Sigmoid colon (tissue), 7 donors: Measurements from ENCODE around the gene SAP30BP. TPM values are rescaled to one million over a fixed set of nuclear protein-coding genes. Genes with fewer than 3 reads are reported as not detected.

Source experiments
- DNase-seq: peaks from one replicate; pipeline ENCODE4 v3.0.0-alpha.2; 2019
- H3K27ac ChIP-seq, 4 donors: fragments of 200-600 bp; sonication (generic); one replicate each; pipeline ENCODE4 v1.5.1; 2016 to 2019; ENCODE audit warnings: mild to moderate bottlenecking in 1 of 4
- H3K27me3 ChIP-seq, 3 donors: fragments of 200-600 bp; sonication (generic); one replicate each; pipeline ENCODE4 v1.5.1; 2019; ENCODE audit warnings: mild to moderate bottlenecking in 1 of 3
- H3K36me3 ChIP-seq, 4 donors: fragments of 200-600 bp; sonication (generic); one replicate each; pipeline ENCODE4 v1.5.1; 2016 to 2019
- H3K4me1 ChIP-seq, 4 donors: fragments of 200-600 bp; sonication (generic); one replicate each; pipeline ENCODE4 v1.5.1; 2017 to 2019
- H3K4me3 ChIP-seq, 4 donors: fragments of 200-600 bp; sonication (generic); one replicate each; pipeline ENCODE4 v1.5.1; 2017 to 2019; ENCODE audit warnings: mild to moderate bottlenecking in 2 of 4, moderate library complexity in 1 of 4
- H3K9me3 ChIP-seq, 4 donors: fragments of 200-600 bp in 3 of 4; sonication (generic) in 3 of 4; one replicate each; pipeline versions ENCODE4 v1.5.1 to v1.6.1; 2013 to 2019
- EP300 ChIP-seq, 4 donors: sonication (generic); formaldehyde crosslinking; IDR thresholded peaks; one replicate each; pipeline ENCODE4 v1.6.1; 2017; ENCODE audit warnings: antibody characterized with exemption in 4 of 4
- POLR2A ChIP-seq, 2 donors: fragments of 450-650 bp; IDR thresholded peaks; one replicate each; pipeline ENCODE4 v1.6.1; 2016; ENCODE audit warnings: antibody characterized with exemption in 2 of 2, mild to moderate bottlenecking in 2 of 2, moderate library complexity in 2 of 2
- POLR2AphosphoS5 ChIP-seq, 4 donors: sonication (generic); formaldehyde crosslinking; IDR thresholded peaks; one replicate each; pipeline ENCODE4 v1.6.1; 2017; ENCODE audit warnings: antibody characterized with exemption in 4 of 4
- WGBS, 2 donors: extraction: QIAGEN DNeasy Blood & Tissue Kit; methylation state at CpG; one replicate each; pipeline ENCODE4 v1.1.7; 2013; 5-methylcytosine and 5-hydroxymethylcytosine counted together
- intact Hi-C: fragments of 100-400 bp; cut with DNase I; formaldehyde crosslinking; loops from one replicate; pipeline ENCODE4 v1.15.1; 2023
- polyA plus RNA-seq, 3 donors: library from polyadenylated mRNA; stranded (reverse); fragments of 200-250 nt; gene quantifications; one replicate each; pipeline ENCODE4 v1.2.3, GENCODE V29; 2013
- total RNA-seq, 4 donors: library from RNA; depleted of rRNA; stranded (reverse); fragments of >200 nt; gene quantifications; one replicate each; pipeline ENCODE4 v1.1.0, GENCODE V29; 2016
- TF ChIP-seq, protein P1 (sequence below), 4 experiments: fragments of 450-650 bp in 3 of 4; fragments of 200-600 bp in 1 of 4; IDR thresholded peaks; one replicate each; pipeline ENCODE4 v1.5.1; 2016 to 2019; ENCODE audit warnings: antibody characterized with exemption in 4 of 4, mild to moderate bottlenecking in 3 of 4, moderate library complexity in 2 of 4
- donor health status: healthy with polysubstance abuse.
- donor health status: Bipolar disorder and iron deficiency.
- donor health status: healthy.

The SAP30BP gene
- total and polyA plus RNA-seq, 7 donors: 53.2 to 96.9 (median 60.4) TPM

DNA sequence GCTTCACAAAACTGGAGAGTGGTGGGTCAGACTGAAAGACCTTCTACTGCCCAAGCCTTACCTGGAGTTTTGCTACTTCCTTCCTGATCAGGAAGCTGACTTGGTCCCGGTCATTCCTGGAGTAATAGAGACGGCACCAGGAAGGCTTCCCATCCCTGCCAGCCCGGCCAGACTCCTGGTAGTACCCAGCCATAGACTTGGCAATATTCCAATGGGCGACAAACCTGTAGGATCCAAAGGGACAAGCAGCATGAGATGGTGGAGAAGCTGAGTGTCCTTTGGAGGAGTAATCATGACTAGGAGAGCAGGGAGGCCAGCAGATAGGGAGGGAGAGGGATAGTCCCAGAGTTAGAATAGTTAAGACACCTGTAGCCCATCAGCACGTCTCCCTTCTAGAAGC lies 8.9 kb upstream of the SAP30BP start:
- Histone ChIP-seq H3K27ac (no peak overlapping the region), H3K36me3 (peaks cover 12 to 78% (median 20%) of the 10 kb centered on the region in 4 donors), H3K4me3 (no peak overlapping the region), H3K9me3 (no peaks in the 10 kb centered on the region), H3K27me3 (no peaks in the 10 kb centered on the region), H3K4me1 (no peaks in the 10 kb centered on the region)
- WGBS, 2 donors: 83 to 90% methylated on average over 5 of the region's 5 CpGs
- intact Hi-C loops: no loop called here
- DNase-seq: no peak
- TF ChIP-seq, protein P1, sequence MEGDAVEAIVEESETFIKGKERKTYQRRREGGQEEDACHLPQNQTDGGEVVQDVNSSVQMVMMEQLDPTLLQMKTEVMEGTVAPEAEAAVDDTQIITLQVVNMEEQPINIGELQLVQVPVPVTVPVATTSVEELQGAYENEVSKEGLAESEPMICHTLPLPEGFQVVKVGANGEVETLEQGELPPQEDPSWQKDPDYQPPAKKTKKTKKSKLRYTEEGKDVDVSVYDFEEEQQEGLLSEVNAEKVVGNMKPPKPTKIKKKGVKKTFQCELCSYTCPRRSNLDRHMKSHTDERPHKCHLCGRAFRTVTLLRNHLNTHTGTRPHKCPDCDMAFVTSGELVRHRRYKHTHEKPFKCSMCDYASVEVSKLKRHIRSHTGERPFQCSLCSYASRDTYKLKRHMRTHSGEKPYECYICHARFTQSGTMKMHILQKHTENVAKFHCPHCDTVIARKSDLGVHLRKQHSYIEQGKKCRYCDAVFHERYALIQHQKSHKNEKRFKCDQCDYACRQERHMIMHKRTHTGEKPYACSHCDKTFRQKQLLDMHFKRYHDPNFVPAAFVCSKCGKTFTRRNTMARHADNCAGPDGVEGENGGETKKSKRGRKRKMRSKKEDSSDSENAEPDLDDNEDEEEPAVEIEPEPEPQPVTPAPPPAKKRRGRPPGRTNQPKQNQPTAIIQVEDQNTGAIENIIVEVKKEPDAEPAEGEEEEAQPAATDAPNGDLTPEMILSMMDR (IDR thresholded peaks at IDR 0.05): no peak
- TF ChIP-seq POLR2AphosphoS5 (IDR thresholded peaks at IDR 0.05) (no peak), EP300 (IDR thresholded peaks at IDR 0.05) (no peak), POLR2A (IDR thresholded peaks at IDR 0.05) (no peak)

DNA sequence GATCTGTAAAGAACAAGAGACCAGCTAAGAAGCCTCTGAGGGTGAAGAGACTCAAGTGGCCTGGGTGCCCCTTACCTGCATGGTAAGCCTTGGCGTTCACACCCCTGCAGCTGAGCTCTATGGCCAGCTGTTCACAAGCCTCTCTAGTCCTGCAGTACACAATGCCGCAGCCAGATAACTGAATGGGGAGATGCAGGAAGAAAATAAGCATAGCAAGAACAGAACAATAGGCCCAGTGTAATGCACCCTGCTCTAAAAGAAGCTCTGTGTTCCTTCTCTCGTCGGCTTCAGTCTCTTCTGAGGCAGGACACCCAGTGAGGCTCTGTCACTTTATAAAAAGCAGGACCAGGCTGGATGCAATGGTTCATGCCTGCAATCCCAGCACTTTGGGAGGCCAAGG lies 5.6 kb upstream of the SAP30BP start:
- peaks cover 0 to 12% (median 9%) of the 10 kb centered on the region in 4 donors for H3K4me1 ChIP-seq
- no peaks in the 10 kb centered on the region for H3K9me3 ChIP-seq
- no peak overlapping the region for H3K4me3 ChIP-seq
- 95 to 96% methylated on average over 4 of the region's 4 CpGs for WGBS, 2 donors
- intact Hi-C loops: no loop called here
- H3K27me3 ChIP-seq: no peaks in the 10 kb centered on the region
- no peak overlapping the region for H3K27ac ChIP-seq
- H3K36me3 ChIP-seq: peaks cover 8 to 61% (median 16%) of the 10 kb centered on the region in 4 donors
- TF ChIP-seq POLR2AphosphoS5 (IDR thresholded peaks at IDR 0.05): no peak
- TF ChIP-seq, protein P1 (IDR thresholded peaks at IDR 0.05): no peak
- no peak for TF ChIP-seq POLR2A (IDR thresholded peaks at IDR 0.05)
- no peak for TF ChIP-seq EP300 (IDR thresholded peaks at IDR 0.05)
- DNase-seq: no peak

DNA sequence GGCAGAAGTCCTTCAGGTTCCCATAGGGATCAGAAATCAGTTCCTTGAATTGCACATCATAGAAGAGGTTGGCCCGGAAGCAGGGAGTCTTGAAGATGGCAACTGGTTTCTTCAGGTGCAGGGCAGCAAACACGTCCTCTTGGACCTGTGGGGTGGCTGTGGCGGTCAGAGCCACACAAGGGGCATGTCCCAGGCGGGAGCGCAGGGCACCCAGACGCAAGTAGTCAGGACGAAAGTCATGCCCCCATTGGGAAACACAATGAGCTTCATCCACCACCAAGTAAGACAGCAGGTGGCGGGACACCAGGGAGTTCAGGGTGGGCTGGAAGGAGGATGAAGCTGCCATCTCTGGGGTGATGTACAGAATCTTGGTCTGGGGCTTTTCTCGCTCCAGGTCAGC lies 4.6 kb upstream of the SAP30BP start:
- no peak for TF ChIP-seq POLR2A (IDR thresholded peaks at IDR 0.05)
- TF ChIP-seq, protein P1 (IDR thresholded peaks at IDR 0.05): no peak
- no peak for TF ChIP-seq POLR2AphosphoS5 (IDR thresholded peaks at IDR 0.05)
- TF ChIP-seq EP300 (IDR thresholded peaks at IDR 0.05): no peak
- H3K9me3 ChIP-seq: no peaks in the 10 kb centered on the region
- 96 to 97% methylated on average over 9 of the region's 9 CpGs for WGBS, 2 donors
- no peak for DNase-seq
- intact Hi-C loops: no loop called here
- H3K4me3 ChIP-seq: no peak overlapping the region
- no peak overlapping the region for H3K27ac ChIP-seq
- peaks cover 0 to 13% (median 12%) of the 10 kb centered on the region in 4 donors for H3K4me1 ChIP-seq
- H3K36me3 ChIP-seq: peaks cover under 1 to 53% (median 16%) of the 10 kb centered on the region in 4 donors
- H3K27me3 ChIP-seq: no peaks in the 10 kb centered on the region

DNA sequence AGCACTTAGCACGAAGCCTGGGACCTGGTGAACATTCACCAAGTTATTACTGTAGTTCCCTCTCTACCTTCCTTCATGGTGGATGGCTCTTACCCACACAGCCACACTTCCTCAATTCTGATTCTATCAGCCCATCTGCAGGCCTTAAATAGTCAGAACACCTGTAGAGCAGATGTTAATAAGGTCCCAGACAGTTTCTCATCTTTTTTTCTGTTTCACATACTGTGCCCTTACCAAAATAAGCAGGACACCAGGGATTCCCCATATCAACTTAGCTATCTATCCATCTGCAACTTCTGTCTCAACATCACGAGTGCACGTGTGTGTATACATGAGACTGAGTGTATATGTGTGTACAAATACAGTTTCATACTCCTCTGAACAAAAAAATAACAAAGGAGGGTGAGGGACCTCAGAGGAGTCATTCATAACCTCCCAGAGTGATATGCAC lies 3.0 kb upstream of the SAP30BP start:
- TF ChIP-seq POLR2AphosphoS5 (IDR thresholded peaks at IDR 0.05) (no peak), POLR2A (IDR thresholded peaks at IDR 0.05) (no peak), EP300 (IDR thresholded peaks at IDR 0.05) (no peak)
- TF ChIP-seq, protein P1 (IDR thresholded peaks at IDR 0.05): no peak
- H3K4me1 ChIP-seq: peaks cover 0 to 25% (median 23%) of the 10 kb centered on the region in 4 donors
- peaks cover 0 to 52% (median 18%) of the 10 kb centered on the region in 4 donors for H3K36me3 ChIP-seq
- 59 to 91% methylated on average over 3 of the region's 3 CpGs for WGBS, 2 donors
- intact Hi-C loops: no loop called here
- no peaks in the 10 kb centered on the region for H3K9me3 ChIP-seq
- no peak overlapping the region for H3K4me3 ChIP-seq
- H3K27me3 ChIP-seq: no peaks in the 10 kb centered on the region
- DNase-seq: no peak
- no peak overlapping the region for H3K27ac ChIP-seq

DNA sequence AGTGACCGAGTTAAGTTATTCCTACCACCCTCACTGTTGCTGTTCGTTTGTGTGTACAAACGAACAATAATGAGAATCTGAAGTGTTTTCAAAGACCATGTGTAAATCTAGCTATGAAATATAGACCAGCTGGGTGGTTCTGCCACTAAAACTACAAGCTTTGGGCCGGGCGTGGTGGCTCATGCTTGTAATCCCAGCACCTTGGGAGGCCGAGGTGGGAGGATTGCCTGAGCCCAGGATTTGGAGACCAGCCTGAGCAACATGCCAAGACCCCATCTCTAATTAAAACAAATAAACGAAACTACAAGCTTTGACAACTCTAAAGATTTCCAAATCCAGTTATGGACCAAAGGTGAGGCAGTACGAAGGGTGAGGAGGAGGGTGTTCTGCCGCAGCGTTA lies 1.2 kb upstream of the SAP30BP start:
- Histone ChIP-seq H3K27me3 (no peaks in the 10 kb centered on the region), H3K4me3 (peak overlapping the region in 3 of 4 donors; percentile 73 to 86 (median 85)), H3K27ac (peak overlapping the region in 1 of 4 donors; percentile 89), H3K36me3 (peaks cover 5 to 52% (median 20%) of the 10 kb centered on the region in 4 donors), H3K9me3 (no peaks in the 10 kb centered on the region), H3K4me1 (peaks cover 0 to 35% (median 25%) of the 10 kb centered on the region in 4 donors)
- TF ChIP-seq, protein P1 (IDR thresholded peaks at IDR 0.05): no peak
- no peak for TF ChIP-seq POLR2AphosphoS5 (IDR thresholded peaks at IDR 0.05)
- no peak for TF ChIP-seq POLR2A (IDR thresholded peaks at IDR 0.05)
- intact Hi-C loops: loop anchor here (2.0 kb wide), 1 partner anchor 83 kb away; no protein-coding TSS in a partner anchor
- WGBS, 2 donors: 83 to 87% methylated on average over 10 of the region's 10 CpGs
- DNase-seq: peak; percentile 46
